ENCODE measurements around the gene SYT11.

DNA sequence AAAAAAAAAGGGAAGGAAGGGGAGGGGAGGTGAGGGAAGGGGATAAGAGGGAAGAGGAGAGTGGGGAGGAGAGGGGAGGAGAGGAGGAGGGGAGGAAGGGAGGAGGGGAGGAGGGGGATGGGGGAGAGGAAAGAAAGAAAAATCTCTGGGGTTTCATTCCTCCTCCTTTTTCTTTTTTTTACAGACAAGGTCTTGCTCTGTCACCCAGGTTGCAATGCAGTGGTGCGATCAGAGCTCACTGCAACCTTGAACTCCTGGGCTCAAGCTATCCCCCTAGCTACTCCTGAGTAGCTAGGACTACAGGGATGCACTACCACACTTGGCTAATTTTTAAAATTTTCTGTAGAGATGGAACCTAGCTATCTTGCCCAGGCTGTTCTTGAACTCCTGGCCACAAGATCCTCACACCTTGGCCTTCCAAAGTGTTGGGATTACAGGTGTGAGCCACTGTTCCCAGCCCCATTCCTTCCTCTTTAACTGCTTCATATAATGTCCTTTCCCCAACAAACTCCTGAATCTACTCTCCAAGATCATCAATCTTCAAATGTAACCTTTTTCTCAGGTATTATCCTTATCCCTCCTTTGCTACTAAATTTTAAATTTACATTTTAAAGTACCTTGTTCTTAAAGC, 25.6 kb upstream of the SYT11 start:
- TF ChIP-seq, protein P1, sequence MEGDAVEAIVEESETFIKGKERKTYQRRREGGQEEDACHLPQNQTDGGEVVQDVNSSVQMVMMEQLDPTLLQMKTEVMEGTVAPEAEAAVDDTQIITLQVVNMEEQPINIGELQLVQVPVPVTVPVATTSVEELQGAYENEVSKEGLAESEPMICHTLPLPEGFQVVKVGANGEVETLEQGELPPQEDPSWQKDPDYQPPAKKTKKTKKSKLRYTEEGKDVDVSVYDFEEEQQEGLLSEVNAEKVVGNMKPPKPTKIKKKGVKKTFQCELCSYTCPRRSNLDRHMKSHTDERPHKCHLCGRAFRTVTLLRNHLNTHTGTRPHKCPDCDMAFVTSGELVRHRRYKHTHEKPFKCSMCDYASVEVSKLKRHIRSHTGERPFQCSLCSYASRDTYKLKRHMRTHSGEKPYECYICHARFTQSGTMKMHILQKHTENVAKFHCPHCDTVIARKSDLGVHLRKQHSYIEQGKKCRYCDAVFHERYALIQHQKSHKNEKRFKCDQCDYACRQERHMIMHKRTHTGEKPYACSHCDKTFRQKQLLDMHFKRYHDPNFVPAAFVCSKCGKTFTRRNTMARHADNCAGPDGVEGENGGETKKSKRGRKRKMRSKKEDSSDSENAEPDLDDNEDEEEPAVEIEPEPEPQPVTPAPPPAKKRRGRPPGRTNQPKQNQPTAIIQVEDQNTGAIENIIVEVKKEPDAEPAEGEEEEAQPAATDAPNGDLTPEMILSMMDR (IDR thresholded peaks at IDR 0.05), result no peak
- TF ChIP-seq EZH2 (IDR thresholded peaks at IDR 0.05) (no peak), EZH2phosphoT487 (IDR thresholded peaks at IDR 0.05) (no peak)

All from neural progenitor cell (in vitro differentiated cells).